GM12865 (cell line): Measurements from ENCODE around the gene GPC3.

ENCODE experiments used
- DNase-seq: peaks from one replicate; pipeline ENCODE4 v3.0.0; 2010; ENCODE audit warnings: low read depth
- H3K4me3 ChIP-seq: 2 replicates; pipeline ENCODE4 v1.5.1; 2011; ENCODE audit warnings: mild to moderate bottlenecking, low read depth, low read length, control low read depth
- TF ChIP-seq, protein P1 (sequence below): IDR thresholded peaks from 2 replicates; pipeline ENCODE4 v1.5.1; 2011; ENCODE audit warnings: low read length, control low read depth, low read depth, inconsistent platforms; ENCODE audit not compliant: insufficient read depth; ENCODE audit errors: missing control alignments

GPC3 gene

DNA sequence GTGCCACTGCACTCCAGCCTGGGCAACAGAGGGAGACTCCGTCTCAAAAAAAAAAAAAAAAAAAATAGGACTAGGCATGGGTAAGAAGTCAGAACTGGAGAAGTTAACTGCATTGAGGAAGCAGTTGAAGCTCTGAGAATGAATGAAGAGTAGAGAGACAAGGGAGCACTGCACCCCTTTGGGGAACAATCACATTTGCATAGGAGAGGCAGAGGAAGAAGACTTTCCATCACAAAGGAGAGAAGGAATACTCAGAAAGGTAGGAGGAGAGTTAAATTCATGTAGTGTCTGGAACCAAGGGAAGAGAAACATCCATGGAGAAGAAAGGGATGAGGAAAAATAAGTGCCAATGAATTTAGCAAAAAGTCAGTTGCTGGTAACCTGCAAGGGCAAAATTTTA is 72.4 kb downstream of the GPC3 start:
- TF ChIP-seq, protein P1, sequence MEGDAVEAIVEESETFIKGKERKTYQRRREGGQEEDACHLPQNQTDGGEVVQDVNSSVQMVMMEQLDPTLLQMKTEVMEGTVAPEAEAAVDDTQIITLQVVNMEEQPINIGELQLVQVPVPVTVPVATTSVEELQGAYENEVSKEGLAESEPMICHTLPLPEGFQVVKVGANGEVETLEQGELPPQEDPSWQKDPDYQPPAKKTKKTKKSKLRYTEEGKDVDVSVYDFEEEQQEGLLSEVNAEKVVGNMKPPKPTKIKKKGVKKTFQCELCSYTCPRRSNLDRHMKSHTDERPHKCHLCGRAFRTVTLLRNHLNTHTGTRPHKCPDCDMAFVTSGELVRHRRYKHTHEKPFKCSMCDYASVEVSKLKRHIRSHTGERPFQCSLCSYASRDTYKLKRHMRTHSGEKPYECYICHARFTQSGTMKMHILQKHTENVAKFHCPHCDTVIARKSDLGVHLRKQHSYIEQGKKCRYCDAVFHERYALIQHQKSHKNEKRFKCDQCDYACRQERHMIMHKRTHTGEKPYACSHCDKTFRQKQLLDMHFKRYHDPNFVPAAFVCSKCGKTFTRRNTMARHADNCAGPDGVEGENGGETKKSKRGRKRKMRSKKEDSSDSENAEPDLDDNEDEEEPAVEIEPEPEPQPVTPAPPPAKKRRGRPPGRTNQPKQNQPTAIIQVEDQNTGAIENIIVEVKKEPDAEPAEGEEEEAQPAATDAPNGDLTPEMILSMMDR, result no peak
- no peak overlapping the region for H3K4me3 ChIP-seq
- DNase-seq, result no peak

DNA sequence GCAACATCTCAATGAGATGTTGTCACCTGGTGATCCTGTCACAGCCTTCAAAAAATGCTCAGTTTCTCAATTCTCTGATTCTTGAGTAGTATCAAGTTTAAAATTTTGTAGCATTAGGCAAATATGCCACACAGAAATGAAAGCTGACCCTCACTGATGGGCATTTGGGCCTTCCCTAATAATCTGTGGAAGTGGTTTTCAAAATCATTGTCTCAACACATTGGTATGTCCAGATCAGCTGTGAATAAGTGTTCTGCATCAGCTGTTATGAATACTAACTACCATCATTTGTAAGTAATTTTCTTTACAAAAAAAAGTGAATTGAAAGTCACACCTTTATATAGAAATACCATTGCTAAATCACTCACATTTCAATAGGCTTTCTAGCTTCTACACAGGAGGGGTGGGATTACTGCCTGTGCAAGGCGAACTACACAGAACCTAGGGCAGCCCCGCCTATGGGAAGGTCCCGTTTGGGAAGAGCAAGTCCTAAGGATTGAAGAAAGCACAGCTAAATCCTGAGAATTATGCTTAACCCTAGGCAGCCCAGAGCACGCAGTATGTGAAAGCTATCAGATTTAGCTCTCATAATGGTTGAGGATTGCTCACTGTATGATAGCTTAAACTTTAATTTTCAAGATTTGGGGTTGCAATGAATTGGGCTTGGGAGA is 73.4 kb downstream of the GPC3 start:
- H3K4me3 ChIP-seq, result no peak overlapping the region
- TF ChIP-seq, protein P1, result no peak
- no peak for DNase-seq

DNA sequence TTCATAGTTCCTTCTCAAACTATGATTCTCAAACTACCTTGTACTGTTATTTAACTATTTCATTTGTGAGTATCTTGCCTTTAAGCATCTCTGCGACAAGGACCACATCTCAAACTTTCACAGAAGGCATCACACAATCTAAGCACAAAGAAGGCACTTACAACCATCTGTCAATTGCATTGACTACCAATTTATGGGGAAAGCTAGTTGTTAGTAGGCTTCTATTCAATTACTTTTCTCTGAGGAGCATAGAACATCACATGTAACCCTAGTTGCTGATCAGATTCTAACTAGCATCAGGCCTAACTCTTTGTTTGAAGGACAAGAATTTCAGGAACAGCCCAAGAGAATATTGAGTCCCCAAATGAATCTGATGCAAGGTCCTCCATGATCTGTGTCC is 74.9 kb downstream of the GPC3 start:
- no peak for DNase-seq
- TF ChIP-seq, protein P1, result no peak
- H3K4me3 ChIP-seq, result no peak overlapping the region

DNA sequence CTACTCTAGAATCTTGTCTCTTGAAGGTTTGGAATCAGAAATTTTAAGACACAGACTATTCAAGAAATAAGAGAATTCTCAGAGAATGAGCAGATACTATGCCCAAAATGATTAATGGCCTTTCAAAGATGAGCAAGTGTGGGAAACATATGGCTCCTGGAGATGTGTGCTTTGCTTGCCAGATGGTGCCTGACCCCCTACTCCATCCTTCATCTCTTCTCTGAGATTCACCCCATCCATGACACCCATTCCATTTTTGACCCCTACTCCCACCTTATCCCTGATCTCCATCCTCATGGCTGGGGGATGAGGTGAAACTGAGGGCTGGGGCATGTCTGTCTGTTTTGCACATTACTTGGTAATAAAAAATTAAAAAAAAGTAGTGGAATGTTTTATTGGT is 75.5 kb downstream of the GPC3 start:
- TF ChIP-seq, protein P1, result no peak
- H3K4me3 ChIP-seq, result no peak overlapping the region
- DNase-seq, result no peak

DNA sequence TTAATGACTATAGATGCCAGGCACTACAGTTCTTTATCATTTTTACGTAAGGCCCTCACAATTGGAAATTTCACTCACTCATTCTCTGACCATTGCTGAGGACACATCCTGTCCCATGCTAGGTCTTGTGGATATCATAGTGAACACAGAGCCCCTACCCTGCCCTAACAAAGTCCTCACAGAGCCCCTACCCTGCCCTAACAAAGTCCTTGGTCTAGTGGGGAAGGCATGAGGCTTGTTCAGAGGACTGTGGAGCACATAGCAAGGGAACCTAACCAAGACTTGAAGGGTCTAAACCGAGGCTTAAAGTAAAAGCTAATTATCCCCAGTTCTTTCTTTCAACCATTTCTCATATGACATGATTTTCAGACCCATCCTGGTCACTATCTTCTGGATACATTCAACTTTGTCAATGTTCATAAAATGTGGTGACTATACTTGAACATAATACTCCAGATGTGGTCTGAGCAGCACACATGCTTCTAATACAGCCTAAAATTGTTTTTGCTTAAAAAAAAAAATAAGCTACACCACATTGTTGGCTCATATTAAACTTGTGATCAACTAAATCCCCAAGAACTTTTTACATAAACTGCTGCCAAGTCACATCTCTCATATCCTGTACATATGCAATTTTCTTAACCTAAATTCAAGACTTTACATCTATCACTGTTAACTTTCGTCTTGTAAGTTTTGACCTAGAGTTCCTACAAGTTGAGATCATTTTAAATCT is 77.0 kb downstream of the GPC3 start:
- no peak for DNase-seq
- H3K4me3 ChIP-seq, result no peak overlapping the region
- TF ChIP-seq, protein P1, result no peak

DNA sequence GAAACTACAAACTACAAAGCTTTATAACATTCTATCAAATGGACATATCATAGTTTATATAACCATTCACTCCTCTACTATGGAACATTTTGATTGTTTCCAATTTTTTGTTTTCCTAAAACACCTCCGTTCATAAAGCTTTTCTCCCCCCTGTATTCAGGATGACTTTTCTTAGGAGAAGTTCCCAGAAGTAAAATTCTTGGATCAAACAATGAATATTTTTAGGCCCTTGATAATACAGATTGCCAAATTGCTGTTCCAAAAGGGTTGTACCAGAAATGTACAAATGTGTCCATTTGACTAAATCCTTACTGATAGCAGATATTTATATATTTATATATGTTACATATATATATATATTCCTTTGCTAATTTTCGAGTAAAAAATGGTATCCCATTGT is 77.8 kb downstream of the GPC3 start:
- DNase-seq, result no peak
- TF ChIP-seq, protein P1, result no peak
- H3K4me3 ChIP-seq, result no peak overlapping the region
